Tibial nerve (tissue), 4 donors: ENCODE measurements around the gene ZNF740. TPM values are rescaled to one million over a fixed set of nuclear protein-coding genes. Genes with fewer than 3 reads are reported as not detected.

Experiments used
- DNase-seq, 2 donors: peaks; one replicate each; pipeline ENCODE4 v3.0.0-alpha.2; 2019; ENCODE audit warnings: low spot score in 2 of 2
- H3K27ac ChIP-seq, 4 donors: fragments of 200-600 bp; sonication (generic) in 3 of 4; one replicate each; pipeline ENCODE4 v1.5.1; 2017 to 2019; ENCODE audit warnings: mild to moderate bottlenecking in 1 of 4
- H3K27me3 ChIP-seq, 2 donors: fragments of 200-600 bp; sonication (generic) in 1 of 2; one replicate each; pipeline versions ENCODE4 v1.5.1 to v1.6.0; 2017 to 2019
- H3K36me3 ChIP-seq, 3 donors: fragments of 200-600 bp; sonication (generic); one replicate each; pipeline ENCODE4 v1.5.1; 2018 to 2019
- H3K4me1 ChIP-seq, 4 donors: fragments of 200-600 bp; sonication (generic) in 3 of 4; one replicate each; pipeline ENCODE4 v1.5.1; 2017 to 2019
- H3K4me3 ChIP-seq, 4 donors: fragments of 200-600 bp; sonication (generic) in 3 of 4; one replicate each; pipeline ENCODE4 v1.5.1; 2017 to 2019; ENCODE audit warnings: mild to moderate bottlenecking in 1 of 4, moderate library complexity in 1 of 4
- H3K9me3 ChIP-seq, 4 donors: fragments of 200-600 bp; sonication (generic) in 3 of 4; one replicate each; pipeline ENCODE4 v1.5.1; 2017 to 2019
- EP300 ChIP-seq, 2 donors: sonication (generic); formaldehyde crosslinking; IDR thresholded peaks; one replicate each; pipeline ENCODE4 v1.6.1; 2017; ENCODE audit warnings: antibody characterized with exemption in 2 of 2, mild to moderate bottlenecking in 1 of 2
- POLR2A ChIP-seq, 2 donors: fragments of 450-650 bp; IDR thresholded peaks; one replicate each; pipeline ENCODE4 v1.6.1; 2017; ENCODE audit warnings: antibody characterized with exemption in 2 of 2, mild to moderate bottlenecking in 2 of 2, moderate library complexity in 2 of 2
- WGBS, 2 donors: methylation state at CpG; one replicate each; pipeline ENCODE4 v1.1.5; 2018; 5-methylcytosine and 5-hydroxymethylcytosine counted together
- total RNA-seq, 4 donors: library from RNA; depleted of rRNA; stranded (reverse); fragments of >200 nt; gene quantifications; one replicate each; pipeline ENCODE4 v1.1.0, GENCODE V29; 2016
- TF ChIP-seq, protein P1 (sequence below), 5 experiments: fragments of 200-600 bp in 3 of 5; fragments of 450-650 bp in 2 of 5; sonication (generic) in 3 of 5; IDR thresholded peaks; one replicate each; pipeline ENCODE4 v1.5.1; 2016 to 2019; ENCODE audit warnings: antibody characterized with exemption in 5 of 5, mild to moderate bottlenecking in 3 of 5, moderate library complexity in 2 of 5

The ZNF740 gene
- total RNA-seq, 4 donors from 2014 or later = 10.2 to 67.7 (median 22.7) TPM

DNA sequence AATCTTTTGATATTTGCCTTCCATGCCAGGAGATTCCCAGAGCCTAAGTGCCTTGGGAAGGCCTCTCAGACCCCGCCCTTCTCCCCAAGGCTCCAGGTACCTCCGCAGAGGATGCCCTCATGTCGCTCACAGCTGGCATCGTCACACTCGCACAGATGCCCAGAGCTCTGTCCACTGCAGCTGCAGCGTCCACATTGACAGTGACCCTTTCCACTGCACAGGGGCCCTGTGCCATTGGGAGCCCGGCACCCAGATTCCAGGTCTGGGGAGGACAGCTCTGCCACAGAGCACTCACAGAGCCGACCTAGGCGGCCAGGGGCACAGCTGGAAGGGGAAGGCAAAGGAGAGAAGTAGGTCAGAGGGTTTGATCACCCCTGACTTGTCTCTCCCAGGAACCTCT, 12.5 kb downstream of the ZNF740 start:
- DNase-seq = no peak
- WGBS, 2 donors = 84 to 88% methylated on average over 9 of the region's 9 CpGs
- TF ChIP-seq EP300 (IDR thresholded peaks at IDR 0.05) (no peak), POLR2A (IDR thresholded peaks at IDR 0.05) (no peak)
- TF ChIP-seq, protein P1, sequence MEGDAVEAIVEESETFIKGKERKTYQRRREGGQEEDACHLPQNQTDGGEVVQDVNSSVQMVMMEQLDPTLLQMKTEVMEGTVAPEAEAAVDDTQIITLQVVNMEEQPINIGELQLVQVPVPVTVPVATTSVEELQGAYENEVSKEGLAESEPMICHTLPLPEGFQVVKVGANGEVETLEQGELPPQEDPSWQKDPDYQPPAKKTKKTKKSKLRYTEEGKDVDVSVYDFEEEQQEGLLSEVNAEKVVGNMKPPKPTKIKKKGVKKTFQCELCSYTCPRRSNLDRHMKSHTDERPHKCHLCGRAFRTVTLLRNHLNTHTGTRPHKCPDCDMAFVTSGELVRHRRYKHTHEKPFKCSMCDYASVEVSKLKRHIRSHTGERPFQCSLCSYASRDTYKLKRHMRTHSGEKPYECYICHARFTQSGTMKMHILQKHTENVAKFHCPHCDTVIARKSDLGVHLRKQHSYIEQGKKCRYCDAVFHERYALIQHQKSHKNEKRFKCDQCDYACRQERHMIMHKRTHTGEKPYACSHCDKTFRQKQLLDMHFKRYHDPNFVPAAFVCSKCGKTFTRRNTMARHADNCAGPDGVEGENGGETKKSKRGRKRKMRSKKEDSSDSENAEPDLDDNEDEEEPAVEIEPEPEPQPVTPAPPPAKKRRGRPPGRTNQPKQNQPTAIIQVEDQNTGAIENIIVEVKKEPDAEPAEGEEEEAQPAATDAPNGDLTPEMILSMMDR (IDR thresholded peaks at IDR 0.05) = no peak
- H3K27me3 ChIP-seq = no peaks in the 10 kb centered on the region
- H3K36me3 ChIP-seq = peaks cover 0 to 47% (median 3%) of the 10 kb centered on the region in 3 donors
- no peaks in the 10 kb centered on the region for H3K9me3 ChIP-seq
- H3K4me3 ChIP-seq = no peak overlapping the region
- H3K27ac ChIP-seq = no peak overlapping the region
- H3K4me1 ChIP-seq = peaks cover 0 to 31% (median 9%) of the 10 kb centered on the region in 4 donors

- H3K27me3 ChIP-seq = no peaks in the 10 kb centered on the region
- WGBS, 2 donors = 73 to 77% methylated on average over 11 of the region's 11 CpGs
- TF ChIP-seq EP300 (IDR thresholded peaks at IDR 0.05) (no peak), POLR2A (IDR thresholded peaks at IDR 0.05) (no peak)
- TF ChIP-seq, protein P1 (IDR thresholded peaks at IDR 0.05) = no peak
Observed at GRCh38 chr12:53193985-53194716, 13.6 kb downstream of the ZNF740 start.

DNA sequence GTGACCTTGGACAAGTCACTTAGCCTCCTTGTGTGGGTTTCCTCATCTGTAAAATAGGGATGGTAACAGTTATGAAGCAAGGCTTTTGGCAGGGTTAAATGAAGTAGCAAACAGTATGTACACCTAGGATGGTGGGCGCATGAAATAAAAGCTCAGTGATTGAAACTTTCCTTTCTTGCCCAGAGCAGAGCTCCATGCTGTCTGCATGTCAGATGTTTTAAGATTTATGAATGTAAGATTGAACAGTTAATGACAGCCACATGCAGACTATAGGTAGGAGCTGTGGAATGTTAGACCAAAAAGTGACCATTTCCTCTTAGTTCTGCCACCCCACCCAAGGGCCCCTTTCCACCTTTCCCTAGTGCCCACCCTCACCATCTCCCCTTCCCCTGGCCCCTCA, 14.5 kb downstream of the ZNF740 start:
- 93 to 94% methylated on average over 1 of the region's 1 CpG for WGBS, 2 donors
- H3K9me3 ChIP-seq = no peaks in the 10 kb centered on the region
- no peak for DNase-seq
- H3K27ac ChIP-seq = no peak overlapping the region
- H3K36me3 ChIP-seq = peaks cover 0 to 28% (median 0%) of the 10 kb centered on the region in 3 donors
- H3K4me3 ChIP-seq = no peak overlapping the region
- TF ChIP-seq, protein P1 (IDR thresholded peaks at IDR 0.05) = no peak
- no peak for TF ChIP-seq POLR2A (IDR thresholded peaks at IDR 0.05)
- no peak for TF ChIP-seq EP300 (IDR thresholded peaks at IDR 0.05)
- H3K4me1 ChIP-seq = peaks cover 0 to 23% (median 13%) of the 10 kb centered on the region in 4 donors
- H3K27me3 ChIP-seq = no peaks in the 10 kb centered on the region

More at GRCh38 chr12:53193985-53194716, 13.6 kb downstream of the ZNF740 start:
- no peak for DNase-seq
- H3K4me1 ChIP-seq = peaks cover 0 to 31% (median 12%) of the 10 kb centered on the region in 4 donors
- H3K27ac ChIP-seq = no peak overlapping the region
- H3K4me3 ChIP-seq = no peak overlapping the region
- H3K9me3 ChIP-seq = no peaks in the 10 kb centered on the region
- peaks cover 0 to 36% (median 0%) of the 10 kb centered on the region in 3 donors for H3K36me3 ChIP-seq

- Histone ChIP-seq H3K36me3 (peaks cover 0 to 24% (median 0%) of the 10 kb centered on the region in 3 donors), H3K9me3 (no peaks in the 10 kb centered on the region), H3K4me1 (peaks cover 0 to 20% (median 13%) of the 10 kb centered on the region in 4 donors), H3K4me3 (no peak overlapping the region), H3K27ac (no peak overlapping the region), H3K27me3 (no peaks in the 10 kb centered on the region)
- TF ChIP-seq POLR2A (IDR thresholded peaks at IDR 0.05) (no peak), EP300 (IDR thresholded peaks at IDR 0.05) (no peak)
- TF ChIP-seq, protein P1 (IDR thresholded peaks at IDR 0.05) = no peak
- DNase-seq = no peak
- WGBS, 2 donors = 86 to 88% methylated on average over 10 of the region's 10 CpGs
Observed at GRCh38 chr12:53195516-53196420, 15.2 kb downstream of the ZNF740 start.
